Mesenchymal stem cell (in vitro differentiated cells and primary cell): ENCODE data around the gene RAMP3.

Source experiments
- DNase-seq: peaks from one replicate; pipeline ENCODE4 v3.0.0-alpha.2; 2013
- H2AFZ ChIP-seq: one replicate; pipeline ENCODE4 v1.6.1; 2013; ENCODE audit warnings: low read depth, mild to moderate bottlenecking, control low read depth, inconsistent platforms, low read length, moderate library complexity
- H2AK5ac ChIP-seq: 2 replicates; pipeline ENCODE4 v1.6.1; 2013; ENCODE audit warnings: low read length, moderate library complexity, mild to moderate bottlenecking, inconsistent platforms; ENCODE audit not compliant: severe bottlenecking
- H2BK120ac ChIP-seq: one replicate; pipeline ENCODE4 v1.6.1; 2013; ENCODE audit warnings: low read depth, mild to moderate bottlenecking, inconsistent platforms, low read length, moderate library complexity
- H2BK12ac ChIP-seq, 2 experiments: one replicate each; pipeline ENCODE4 v1.6.1; 2013; ENCODE audit warnings: inconsistent platforms in 2 of 2, low read length in 2 of 2, mild to moderate bottlenecking in 2 of 2, moderate library complexity in 2 of 2, control low read depth in 1 of 2
- H2BK15ac ChIP-seq: one replicate; pipeline ENCODE4 v1.6.1; 2013; ENCODE audit warnings: mild to moderate bottlenecking, low read depth, inconsistent platforms; ENCODE audit not compliant: poor library complexity, severe bottlenecking
- H2BK5ac ChIP-seq: 2 replicates; pipeline ENCODE4 v1.6.1; 2013; ENCODE audit warnings: low read depth, mild to moderate bottlenecking, low read length, control low read depth, inconsistent platforms; ENCODE audit not compliant: poor library complexity, severe bottlenecking
- H3K14ac ChIP-seq, 2 experiments: one replicate each; pipeline ENCODE4 v1.6.1; 2013; ENCODE audit warnings: inconsistent platforms in 2 of 2, low read length in 2 of 2, control low read depth in 1 of 2, mild to moderate bottlenecking in 1 of 2, moderate library complexity in 1 of 2
- H3K18ac ChIP-seq, 2 experiments: one replicate each; pipeline ENCODE4 v1.6.1; 2013; ENCODE audit warnings: inconsistent platforms in 2 of 2, low read length in 2 of 2, control low read depth in 1 of 2, low read depth in 1 of 2, mild to moderate bottlenecking in 1 of 2
- H3K23ac ChIP-seq, 2 experiments: one replicate each; pipeline ENCODE4 v1.6.1; 2013; ENCODE audit warnings: inconsistent platforms in 2 of 2, low read length in 2 of 2, mild to moderate bottlenecking in 2 of 2, moderate library complexity in 2 of 2, control low read depth in 1 of 2
- H3K27ac ChIP-seq: 2 replicates; pipeline ENCODE4 v1.5.1; 2013; ENCODE audit warnings: mild to moderate bottlenecking, moderate library complexity, low read length, control low read depth, inconsistent platforms; ENCODE audit not compliant: poor library complexity, severe bottlenecking
- H3K27me3 ChIP-seq, 2 experiments: 2 replicates each; pipeline versions ENCODE4 v1.6.1 to v1.7.0; 2013; ENCODE audit warnings: low read length in 2 of 2, mild to moderate bottlenecking in 2 of 2, moderate library complexity in 2 of 2, control low read depth in 1 of 2, inconsistent platforms in 1 of 2; ENCODE audit not compliant: control insufficient read depth in 1 of 2, insufficient read depth in 1 of 2
- H3K36me3 ChIP-seq, 2 experiments: 2 replicates each; pipeline versions ENCODE4 v1.6.1 to v1.7.0; 2013; ENCODE audit warnings: low read length in 2 of 2, control low read depth in 1 of 2, inconsistent platforms in 1 of 2, low read depth in 1 of 2, mild to moderate bottlenecking in 1 of 2; ENCODE audit not compliant: insufficient read depth in 2 of 2, control insufficient read depth in 1 of 2
- H3K4ac ChIP-seq, 2 experiments: one replicate each; pipeline ENCODE4 v1.6.1; 2013; ENCODE audit warnings: inconsistent platforms in 2 of 2, low read length in 2 of 2, mild to moderate bottlenecking in 2 of 2, moderate library complexity in 2 of 2, control low read depth in 1 of 2, low read depth in 1 of 2
- H3K4me1 ChIP-seq: 2 replicates; pipeline ENCODE4 v1.6.1; 2013; ENCODE audit warnings: low read depth, low read length, control low read depth; ENCODE audit not compliant: control insufficient read depth, insufficient read depth
- H3K4me2 ChIP-seq: 2 replicates; pipeline ENCODE4 v1.6.1; 2013; ENCODE audit warnings: low read length, mild to moderate bottlenecking, inconsistent platforms; ENCODE audit not compliant: poor library complexity, severe bottlenecking
- H3K4me3 ChIP-seq, 2 experiments: 2 replicates each; pipeline versions ENCODE4 v1.5.1 to v1.7.0; 2013; ENCODE audit warnings: low read length in 2 of 2, mild to moderate bottlenecking in 2 of 2, control low read depth in 1 of 2, low read depth in 1 of 2; ENCODE audit not compliant: insufficient read depth in 1 of 2
- H3K79me1 ChIP-seq: replicated peaks from 2 replicates; pipeline ENCODE4 v1.6.1; 2013; ENCODE audit warnings: mild to moderate bottlenecking, control low read depth, low read length, inconsistent platforms; ENCODE audit not compliant: poor library complexity, severe bottlenecking
- H3K9ac ChIP-seq: 2 replicates; pipeline ENCODE4 v1.7.0; 2013; ENCODE audit warnings: mild to moderate bottlenecking, low read length, moderate library complexity
- H3K9me3 ChIP-seq: 2 replicates; pipeline ENCODE4 v1.7.0; 2013; ENCODE audit warnings: mild to moderate bottlenecking, low read length; ENCODE audit not compliant: control insufficient read depth
- H4K8ac ChIP-seq: one replicate; pipeline ENCODE4 v1.6.1; 2013; ENCODE audit warnings: inconsistent platforms, mild to moderate bottlenecking, low read length, moderate library complexity
- H4K91ac ChIP-seq: one replicate; pipeline ENCODE4 v1.6.1; 2013; ENCODE audit warnings: mild to moderate bottlenecking, low read length, inconsistent platforms
- WGBS: methylation state at CpG from one replicate; pipeline ENCODE4 v1.1.7; 2013; ENCODE audit warnings: mixed read lengths; 5-methylcytosine and 5-hydroxymethylcytosine counted together

RAMP3 gene

DNA sequence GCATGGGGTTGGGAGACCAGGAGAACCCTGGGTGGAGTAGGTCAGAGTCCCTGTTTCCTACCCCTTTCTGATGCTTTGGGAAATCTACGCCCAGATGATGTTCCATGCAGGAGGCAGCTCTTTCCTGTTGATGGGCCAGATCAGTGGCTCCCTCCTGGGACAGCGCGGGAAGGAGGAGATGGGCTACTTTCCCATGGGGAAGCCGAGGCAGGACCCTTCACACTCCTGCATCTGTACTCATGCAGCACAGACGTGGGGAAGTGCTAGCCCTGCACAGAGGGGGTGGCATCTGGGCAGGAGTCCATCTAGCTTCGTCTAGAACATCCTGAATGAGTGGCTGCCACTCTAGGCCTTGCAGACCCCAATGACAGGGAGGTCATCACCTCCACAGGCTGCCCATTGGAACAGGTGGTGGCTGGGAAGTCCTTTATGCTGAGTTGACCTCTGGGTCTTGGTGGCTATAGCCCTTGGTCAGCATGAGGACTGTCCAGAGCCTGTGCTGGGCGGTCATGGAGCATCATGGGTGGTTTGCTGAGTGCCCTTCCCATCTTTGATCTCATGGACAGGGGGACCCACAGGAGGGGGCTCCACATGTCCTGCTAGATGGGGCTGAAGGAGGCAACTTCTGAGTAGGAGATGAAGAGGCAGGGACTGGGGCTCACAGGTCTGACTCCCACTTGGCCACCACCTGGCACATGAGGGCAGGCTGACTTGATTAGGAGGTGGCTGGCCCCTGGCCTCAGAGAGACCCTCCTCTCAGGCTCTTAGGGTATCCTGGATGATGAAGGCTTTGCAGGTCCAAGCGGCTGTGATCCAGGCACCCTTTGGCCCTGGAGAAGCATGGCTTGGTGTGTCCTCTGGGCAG lies 24.6 kb downstream of the RAMP3 start:
- no peak overlapping the region for H2BK5ac ChIP-seq
- no peak overlapping the region for H3K4me3 ChIP-seq
- H3K79me1 ChIP-seq: no peaks in the 10 kb centered on the region
- H3K9ac ChIP-seq: no peak overlapping the region
- no peak overlapping the region for H3K4me2 ChIP-seq
- H3K4me1 ChIP-seq: peaks cover 1% of the 10 kb centered on the region
- H3K27me3 ChIP-seq: peaks cover 26 to 63% of the 10 kb centered on the region in 2 experiments
- no peak for DNase-seq
- no peaks in the 10 kb centered on the region for H3K36me3 ChIP-seq
- no peak overlapping the region for H3K4ac ChIP-seq
- no peak overlapping the region for H3K27ac ChIP-seq
- H2BK12ac ChIP-seq: no peak overlapping the region
- H3K9me3 ChIP-seq: no peaks in the 10 kb centered on the region
- no peak overlapping the region for H3K18ac ChIP-seq
- no peak overlapping the region for H2AK5ac ChIP-seq
- no peak overlapping the region for H4K91ac ChIP-seq
- no peak overlapping the region for H2AFZ ChIP-seq
- WGBS: 70% methylated on average over 8 of the region's 8 CpGs
- H4K8ac ChIP-seq: no peak overlapping the region
- no peak overlapping the region for H3K23ac ChIP-seq
- no peak overlapping the region for H2BK15ac ChIP-seq
- no peak overlapping the region for H2BK120ac ChIP-seq
- H3K14ac ChIP-seq: no peak overlapping the region

DNA sequence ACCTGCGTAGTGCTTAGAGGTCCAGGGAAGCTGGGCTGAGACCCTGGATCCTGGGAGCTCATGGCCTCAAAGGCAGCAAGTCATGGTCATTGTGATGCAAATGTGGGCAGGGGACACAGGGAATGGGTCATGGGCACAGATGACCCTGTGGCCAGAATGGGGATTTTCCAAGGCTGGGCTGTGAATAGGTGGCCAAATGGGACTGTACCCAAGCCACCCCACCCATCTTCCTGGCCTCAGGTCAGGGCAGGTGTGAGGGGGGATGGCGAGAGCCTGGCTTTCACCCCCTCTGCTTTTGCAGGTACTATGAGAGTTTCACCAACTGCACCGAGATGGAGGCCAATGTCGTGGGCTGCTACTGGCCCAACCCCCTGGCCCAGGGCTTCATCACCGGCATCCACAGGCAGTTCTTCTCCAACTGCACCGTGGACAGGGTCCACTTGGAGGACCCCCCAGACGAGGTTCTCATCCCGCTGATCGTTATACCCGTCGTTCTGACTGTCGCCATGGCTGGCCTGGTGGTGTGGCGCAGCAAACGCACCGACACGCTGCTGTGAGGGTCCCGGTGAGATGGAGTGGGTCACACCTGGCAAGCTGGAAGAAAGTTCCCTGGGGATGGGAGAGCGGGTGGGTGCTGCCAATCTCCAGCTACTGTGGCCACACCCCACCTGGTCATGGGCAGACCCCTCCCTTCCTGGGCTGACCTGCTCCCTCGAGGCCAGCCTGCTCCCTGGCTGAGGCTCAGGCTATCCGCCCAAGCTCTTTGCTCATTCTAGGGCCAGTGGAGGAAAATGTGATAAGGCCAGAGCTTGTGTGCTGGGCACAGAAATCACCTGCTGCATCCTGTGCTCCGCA lies 25.5 kb downstream of the RAMP3 start:
- H2BK15ac ChIP-seq: no peak overlapping the region
- no peak overlapping the region for H2AFZ ChIP-seq
- H3K9me3 ChIP-seq: no peaks in the 10 kb centered on the region
- no peak overlapping the region for H3K18ac ChIP-seq
- H3K27me3 ChIP-seq: peaks cover 26 to 68% of the 10 kb centered on the region in 2 experiments
- H2AK5ac ChIP-seq: no peak overlapping the region
- H2BK5ac ChIP-seq: no peak overlapping the region
- H3K4me1 ChIP-seq: peaks cover 1% of the 10 kb centered on the region
- H4K8ac ChIP-seq: no peak overlapping the region
- H3K4me2 ChIP-seq: no peak overlapping the region
- no peaks in the 10 kb centered on the region for H3K36me3 ChIP-seq
- no peak overlapping the region for H3K14ac ChIP-seq
- DNase-seq: no peak
- 87% methylated on average over 21 of the region's 21 CpGs for WGBS
- H4K91ac ChIP-seq: no peak overlapping the region
- no peak overlapping the region for H3K4me3 ChIP-seq
- no peak overlapping the region for H3K4ac ChIP-seq
- no peak overlapping the region for H3K23ac ChIP-seq
- no peak overlapping the region for H2BK12ac ChIP-seq
- no peaks in the 10 kb centered on the region for H3K79me1 ChIP-seq
- no peak overlapping the region for H3K9ac ChIP-seq
- no peak overlapping the region for H2BK120ac ChIP-seq
- no peak overlapping the region for H3K27ac ChIP-seq

DNA sequence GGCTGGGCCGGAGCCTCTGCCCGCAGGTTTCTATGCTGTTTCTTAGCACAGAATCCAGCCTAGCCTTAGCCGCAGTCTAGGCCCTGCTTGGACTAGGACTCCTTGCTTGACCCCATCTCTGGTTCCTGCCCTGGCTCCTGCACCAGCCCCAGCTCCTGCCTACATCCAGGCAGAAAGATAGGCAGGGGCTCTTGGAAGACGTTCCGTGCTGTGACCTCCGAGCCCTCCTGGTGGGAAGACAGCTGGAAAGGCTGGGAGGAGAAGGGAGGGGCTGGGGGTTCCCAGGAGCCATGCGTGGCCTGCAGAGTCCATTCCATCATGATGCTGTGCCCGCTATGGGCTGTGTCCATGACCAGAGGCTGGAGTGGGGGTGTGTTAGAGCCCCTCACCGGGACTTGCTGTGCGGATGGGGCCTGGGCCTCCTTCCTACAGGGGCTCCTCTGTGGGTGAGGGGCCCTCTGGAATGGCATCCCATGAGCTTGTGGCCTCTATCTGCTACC lies 26.2 kb downstream of the RAMP3 start:
- Histone ChIP-seq H2BK15ac (no peak overlapping the region), H3K18ac (no peak overlapping the region), H2BK120ac (no peak overlapping the region), H3K9me3 (no peaks in the 10 kb centered on the region), H3K4me3 (no peak overlapping the region), H4K8ac (no peak overlapping the region), H3K27ac (no peak overlapping the region), H3K23ac (no peak overlapping the region), H3K27me3 (peaks cover 26 to 64% of the 10 kb centered on the region in 2 experiments), H4K91ac (no peak overlapping the region), H3K9ac (no peak overlapping the region), H3K4me2 (no peak overlapping the region), H3K79me1 (no peaks in the 10 kb centered on the region), H2BK12ac (no peak overlapping the region), H2AFZ (no peak overlapping the region), H3K4ac (no peak overlapping the region), H3K14ac (no peak overlapping the region), H3K36me3 (no peaks in the 10 kb centered on the region), H2BK5ac (no peak overlapping the region), H2AK5ac (no peak overlapping the region), H3K4me1 (peaks cover 1% of the 10 kb centered on the region)
- no peak for DNase-seq
- 86% methylated on average over 10 of the region's 10 CpGs for WGBS
